ENCODE results near the gene PF4V1.

The PF4V1 gene

GRCh38 chr4:73868206-73869129 is 15.4 kb downstream of the PF4V1 start:
- no peak overlapping the region for H3K4me3 ChIP-seq (ENCODE audit: low read depth, low read length)
- TF ChIP-seq, protein P1, sequence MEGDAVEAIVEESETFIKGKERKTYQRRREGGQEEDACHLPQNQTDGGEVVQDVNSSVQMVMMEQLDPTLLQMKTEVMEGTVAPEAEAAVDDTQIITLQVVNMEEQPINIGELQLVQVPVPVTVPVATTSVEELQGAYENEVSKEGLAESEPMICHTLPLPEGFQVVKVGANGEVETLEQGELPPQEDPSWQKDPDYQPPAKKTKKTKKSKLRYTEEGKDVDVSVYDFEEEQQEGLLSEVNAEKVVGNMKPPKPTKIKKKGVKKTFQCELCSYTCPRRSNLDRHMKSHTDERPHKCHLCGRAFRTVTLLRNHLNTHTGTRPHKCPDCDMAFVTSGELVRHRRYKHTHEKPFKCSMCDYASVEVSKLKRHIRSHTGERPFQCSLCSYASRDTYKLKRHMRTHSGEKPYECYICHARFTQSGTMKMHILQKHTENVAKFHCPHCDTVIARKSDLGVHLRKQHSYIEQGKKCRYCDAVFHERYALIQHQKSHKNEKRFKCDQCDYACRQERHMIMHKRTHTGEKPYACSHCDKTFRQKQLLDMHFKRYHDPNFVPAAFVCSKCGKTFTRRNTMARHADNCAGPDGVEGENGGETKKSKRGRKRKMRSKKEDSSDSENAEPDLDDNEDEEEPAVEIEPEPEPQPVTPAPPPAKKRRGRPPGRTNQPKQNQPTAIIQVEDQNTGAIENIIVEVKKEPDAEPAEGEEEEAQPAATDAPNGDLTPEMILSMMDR (IDR thresholded peaks at IDR 0.05; ENCODE audit: control insufficient read depth, extremely low read depth, insufficient read depth) = no peak
- DNase-seq (ENCODE audit: low read depth) = no peak

DNA sequence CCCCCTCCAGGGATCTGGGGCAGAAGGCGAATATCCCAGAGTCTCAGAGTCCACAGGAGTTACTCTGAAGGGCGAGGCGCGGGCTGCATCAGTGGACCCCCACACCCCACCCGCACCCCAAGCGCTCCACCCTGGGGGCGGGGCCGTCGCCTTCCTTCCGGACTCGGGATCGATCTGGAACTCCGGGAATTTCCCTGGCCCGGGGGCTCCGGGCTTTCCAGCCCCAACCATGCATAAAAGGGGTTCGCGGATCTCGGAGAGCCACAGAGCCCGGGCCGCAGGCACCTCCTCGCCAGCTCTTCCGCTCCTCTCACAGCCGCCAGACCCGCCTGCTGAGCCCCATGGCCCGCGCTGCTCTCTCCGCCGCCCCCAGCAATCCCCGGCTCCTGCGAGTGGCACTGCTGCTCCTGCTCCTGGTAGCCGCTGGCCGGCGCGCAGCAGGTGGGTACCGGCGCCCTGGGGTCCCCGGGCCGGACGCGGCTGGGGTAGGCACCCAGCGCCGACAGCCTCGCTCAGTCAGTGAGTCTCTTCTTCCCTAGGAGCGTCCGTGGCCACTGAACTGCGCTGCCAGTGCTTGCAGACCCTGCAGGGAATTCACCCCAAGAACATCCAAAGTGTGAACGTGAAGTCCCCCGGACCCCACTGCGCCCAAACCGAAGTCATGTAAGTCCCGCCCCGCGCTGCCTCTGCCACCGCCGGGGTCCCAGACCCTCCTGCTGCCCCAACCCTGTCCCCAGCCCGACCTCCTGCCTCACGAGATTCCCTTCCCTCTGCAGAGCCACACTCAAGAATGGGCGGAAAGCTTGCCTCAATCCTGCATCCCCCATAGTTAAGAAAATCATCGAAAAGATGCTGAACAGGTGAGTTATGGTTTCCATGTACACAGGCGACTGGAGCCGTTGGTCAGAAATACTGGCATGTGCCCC is 16.3 kb downstream of the PF4V1 start, which contains the start of gene CXCL1:
Gene CXCL1, plus strand, starts transcription at position 264 of the 926 bp plus-strand sequence. Its CDS starts 78 bp downstream, at position 342.
- no peak within 1 kb of the TSS for H3K4me3 ChIP-seq (ENCODE audit: low read depth, low read length)
- TF ChIP-seq, protein P1 (IDR thresholded peaks at IDR 0.05; ENCODE audit: control insufficient read depth, extremely low read depth, insufficient read depth) = no peak
- DNase-seq (ENCODE audit: low read depth) = no peak

GRCh38 chr4:73870260-73870659 is 17.2 kb downstream of the PF4V1 start:
- no peak for DNase-seq (ENCODE audit: low read depth)
- TF ChIP-seq, protein P1 (IDR thresholded peaks at IDR 0.05; ENCODE audit: control insufficient read depth, extremely low read depth, insufficient read depth) = no peak
- H3K4me3 ChIP-seq (ENCODE audit: low read depth, low read length) = no peak overlapping the region

DNA sequence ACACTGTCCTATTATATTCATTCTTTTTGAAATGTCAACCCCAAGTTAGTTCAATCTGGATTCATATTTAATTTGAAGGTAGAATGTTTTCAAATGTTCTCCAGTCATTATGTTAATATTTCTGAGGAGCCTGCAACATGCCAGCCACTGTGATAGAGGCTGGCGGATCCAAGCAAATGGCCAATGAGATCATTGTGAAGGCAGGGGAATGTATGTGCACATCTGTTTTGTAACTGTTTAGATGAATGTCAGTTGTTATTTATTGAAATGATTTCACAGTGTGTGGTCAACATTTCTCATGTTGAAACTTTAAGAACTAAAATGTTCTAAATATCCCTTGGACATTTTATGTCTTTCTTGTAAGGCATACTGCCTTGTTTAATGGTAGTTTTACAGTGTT is 17.7 kb downstream of the PF4V1 start:
- TF ChIP-seq, protein P1 (IDR thresholded peaks at IDR 0.05; ENCODE audit: control insufficient read depth, extremely low read depth, insufficient read depth) = no peak
- DNase-seq (ENCODE audit: low read depth) = no peak
- H3K4me3 ChIP-seq (ENCODE audit: low read depth, low read length) = no peak overlapping the region

GRCh38 chr4:73871511-73872310 is 18.6 kb downstream of the PF4V1 start:
- no peak overlapping the region for H3K4me3 ChIP-seq (ENCODE audit: low read depth, low read length)
- no peak for DNase-seq (ENCODE audit: low read depth)
- TF ChIP-seq, protein P1 (IDR thresholded peaks at IDR 0.05; ENCODE audit: control insufficient read depth, extremely low read depth, insufficient read depth) = no peak
